ENCODE results near the gene RPL19.
"Not testable (repeated sequence)": the region's sequence is repeated elsewhere in the genome, so short reads cannot be mapped to it uniquely, and the experiment has no call there.

The RPL19 gene

DNA sequence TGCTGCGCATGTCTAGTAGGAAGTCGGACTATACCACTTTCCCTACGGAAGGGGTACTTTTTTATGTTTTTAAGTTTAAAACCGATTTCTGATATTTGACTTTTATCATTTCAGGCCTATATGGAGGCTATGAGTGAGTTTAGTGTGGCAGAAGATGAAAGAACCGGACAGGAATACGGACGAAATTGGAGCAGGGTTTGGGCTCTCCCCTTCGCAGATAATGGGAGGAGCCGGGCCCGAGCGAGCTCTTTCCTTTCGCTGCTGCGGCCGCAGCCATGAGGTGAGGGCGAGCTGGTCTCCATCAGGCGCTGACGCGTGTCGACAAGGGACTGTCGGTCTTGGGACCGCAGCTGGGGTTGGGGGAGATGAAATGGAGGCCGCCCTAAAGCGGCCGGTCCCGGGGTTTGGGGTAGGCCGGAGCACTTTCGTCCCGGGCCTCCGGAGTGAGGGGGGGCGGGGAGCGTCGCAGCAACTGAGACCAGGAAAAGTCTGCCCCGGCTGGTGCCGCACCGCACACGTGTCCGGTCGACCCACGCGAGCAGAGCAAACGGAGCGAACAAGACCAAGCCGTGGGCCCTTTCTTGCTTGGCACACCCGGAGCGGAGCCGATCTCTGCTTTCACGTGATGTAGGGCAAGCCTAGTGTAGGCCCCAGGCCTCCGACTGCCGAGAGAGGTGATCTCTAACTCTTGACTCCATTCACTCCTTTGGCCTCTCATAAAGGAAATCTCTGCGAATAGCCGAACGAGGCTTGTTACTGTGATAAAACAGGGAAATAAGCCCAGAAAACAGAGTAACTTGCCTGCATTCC lies at the start of gene RPL19:
Gene RPL19, plus strand, starts transcription at position 214 of the 810 bp plus-strand sequence. Its CDS starts 62 bp downstream, at position 276.
- DNase-seq = peak; percentile 82

DNA sequence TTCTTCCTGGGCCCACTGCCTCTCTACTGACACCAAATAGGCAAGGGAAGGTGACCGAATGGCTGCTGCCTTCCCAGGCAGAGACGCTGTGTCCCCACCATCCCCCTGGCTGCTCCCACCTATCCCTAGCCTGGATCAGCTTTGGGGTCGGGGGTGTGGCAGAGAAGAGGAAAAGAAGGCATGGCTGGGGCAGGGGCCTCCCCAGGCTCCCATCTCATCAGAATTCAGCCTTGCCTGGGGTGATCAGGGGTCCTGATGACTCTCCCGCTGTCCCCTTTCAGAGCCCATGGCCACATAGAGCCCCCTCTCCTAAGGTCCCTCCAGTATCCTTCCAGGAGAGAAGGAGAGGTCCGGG lies 49.3 kb upstream of the RPL19 start:
- no peak for DNase-seq

GRCh38 chr17:39151150-39151942 lies 48.7 kb upstream of the RPL19 start, which contains the start of gene PLXDC1:
Gene PLXDC1, minus strand, starts transcription at chr17:39151637. Its CDS starts 200 bp downstream, at chr17:39151437.
- DNase-seq = peak; percentile 10

DNA sequence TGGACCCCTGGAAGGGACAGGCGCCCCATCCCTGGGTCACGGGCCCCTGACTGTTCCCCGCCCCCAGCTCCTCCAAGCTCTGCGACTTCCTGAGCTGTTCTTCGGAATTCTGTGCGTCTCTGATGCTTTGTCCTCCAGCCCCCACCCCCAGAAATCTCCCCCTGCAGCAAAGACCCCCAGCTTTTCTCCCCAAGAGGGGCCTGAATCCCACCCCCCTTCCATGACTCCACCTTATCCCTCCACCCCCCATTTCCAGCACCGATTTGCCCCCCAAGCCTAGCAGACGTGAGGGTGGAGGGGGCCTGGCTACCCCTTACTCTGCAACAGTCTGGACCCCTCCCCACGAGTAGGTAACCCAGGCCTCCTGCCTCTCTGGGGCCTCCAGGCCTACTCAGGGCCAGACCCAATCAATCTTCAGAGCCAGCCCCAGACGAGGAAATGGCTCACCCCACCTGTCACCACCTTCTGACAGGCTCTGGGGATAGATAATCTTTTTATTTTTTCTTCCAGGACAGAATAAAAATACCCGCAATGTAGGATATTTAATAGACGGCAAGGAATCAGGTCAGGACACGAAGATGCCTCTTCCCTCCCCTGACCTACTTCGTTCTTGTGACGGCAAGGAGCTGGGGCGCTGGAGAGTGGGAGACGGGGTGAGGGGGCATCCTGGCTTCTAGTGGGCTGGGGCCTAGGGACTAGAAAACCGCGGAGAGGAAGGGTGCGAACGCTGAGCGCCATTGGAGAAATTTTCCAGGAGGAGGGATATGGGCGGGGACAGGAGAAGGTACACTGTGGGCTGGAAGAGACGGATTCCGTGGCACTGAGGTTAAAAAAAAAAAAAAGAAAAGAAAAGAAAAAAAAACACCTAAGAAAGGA lies 47.9 kb upstream of the RPL19 start:
- peak; percentile 27 for DNase-seq

DNA sequence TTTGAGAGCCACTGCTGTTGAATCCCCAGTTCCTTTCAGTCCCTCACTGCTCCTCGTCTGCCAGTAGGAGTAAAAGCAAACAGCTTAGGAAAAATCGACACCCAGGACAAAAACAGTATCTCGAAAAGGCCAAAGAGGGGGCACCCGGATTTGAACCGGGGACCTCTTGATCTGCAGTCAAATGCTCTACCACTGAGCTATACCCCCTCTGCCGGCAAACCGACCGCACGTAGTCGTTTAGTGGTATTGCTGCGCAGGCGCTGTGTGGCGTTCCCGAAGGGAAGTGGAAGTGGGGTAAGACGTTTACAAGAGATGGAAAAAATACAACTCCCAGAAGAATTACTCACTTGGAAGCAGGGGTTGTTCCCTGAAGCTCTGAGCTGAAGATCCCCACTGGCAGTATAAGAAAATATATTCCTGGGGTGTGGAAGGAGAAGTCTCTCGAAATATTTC lies 46.5 kb upstream of the RPL19 start:
- DNase-seq = peak; percentile 94

GRCh38 chr17:39155654-39156053 lies 44.4 kb upstream of the RPL19 start:
- DNase-seq = no peak

DNA sequence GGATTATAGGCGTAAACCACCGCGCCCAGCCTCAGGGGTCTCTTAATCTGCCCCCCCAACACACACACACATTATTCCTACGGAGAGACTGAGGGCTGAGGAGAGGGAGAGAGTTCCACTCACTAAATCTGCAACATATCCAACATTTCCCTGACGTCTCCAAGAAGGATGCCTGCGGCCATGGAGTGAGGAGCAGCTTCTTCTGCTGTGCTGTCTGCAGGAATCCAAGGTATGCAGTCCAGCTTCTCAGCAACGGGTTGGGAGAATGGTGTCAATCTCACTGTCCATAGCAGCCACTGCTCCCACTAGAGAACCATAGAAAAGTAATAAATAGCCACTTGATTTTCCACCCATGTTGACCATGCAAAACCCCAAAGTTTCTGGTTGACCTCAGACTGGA lies 43.6 kb upstream of the RPL19 start:
- DNase-seq = no peak

GRCh38 chr17:39158623-39159022 lies 41.5 kb upstream of the RPL19 start:
- no peak for DNase-seq

- DNase-seq = no peak
Measured at GRCh38 chr17:39161962-39162361, 38.1 kb upstream of the RPL19 start.

DNA sequence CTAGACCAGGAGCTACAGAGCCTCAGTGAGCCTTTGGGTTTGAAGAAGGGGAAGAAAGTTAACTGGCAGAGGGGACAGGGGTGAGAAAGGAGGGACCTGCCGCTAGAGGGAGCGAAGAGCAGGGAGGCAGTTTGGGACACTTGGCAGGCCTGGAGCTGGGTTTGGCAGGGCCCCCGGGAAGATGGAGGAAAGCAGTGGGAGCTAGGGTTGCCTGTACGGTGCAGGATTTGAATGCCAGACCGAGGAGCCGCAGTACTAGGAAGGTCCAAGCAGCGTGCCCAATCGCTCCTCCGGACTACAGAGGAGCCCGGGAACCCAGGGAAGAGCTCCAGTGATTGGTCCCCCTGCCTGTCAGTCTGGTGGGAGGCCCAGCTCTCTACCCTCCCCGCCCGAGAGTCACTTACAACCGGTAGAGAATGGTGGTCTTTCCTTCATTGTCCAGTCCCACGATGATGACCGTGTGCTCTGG lies 35.4 kb upstream of the RPL19 start:
- DNase-seq = peak; percentile 76

DNA sequence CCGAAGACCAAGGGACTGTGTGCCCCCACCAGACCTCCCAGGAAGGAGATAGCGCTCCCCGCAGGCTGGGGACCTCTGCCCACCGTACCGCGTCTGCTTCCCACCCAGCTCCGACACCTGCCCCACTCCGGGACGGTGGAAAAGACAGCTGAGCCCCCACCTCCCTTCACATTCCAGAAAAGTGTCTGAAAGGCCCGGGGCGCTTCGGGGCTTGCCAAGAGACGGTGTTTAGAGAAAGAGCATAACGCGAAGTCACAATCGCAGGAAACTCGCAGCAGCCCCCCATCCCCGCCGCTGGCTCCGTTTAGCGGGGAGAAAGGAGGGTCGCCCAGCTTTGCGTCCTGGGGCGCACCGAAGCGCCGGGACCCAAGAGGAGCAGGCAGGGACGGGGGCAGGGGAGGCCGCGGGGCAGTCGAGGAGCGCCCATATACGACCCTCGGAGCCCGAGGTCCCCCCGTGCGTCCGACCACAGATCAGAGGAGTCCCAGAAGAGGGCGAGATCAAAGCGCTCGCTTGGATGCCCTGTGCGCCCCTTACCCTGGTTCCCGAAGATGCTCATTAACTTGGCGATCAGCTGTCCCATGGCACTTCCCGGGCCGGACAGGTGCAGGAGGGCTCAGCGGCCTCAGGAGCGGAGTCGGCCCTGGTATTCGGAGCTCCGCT lies 34.8 kb upstream of the RPL19 start:
- no peak for DNase-seq

- no peak for DNase-seq
Measured at GRCh38 chr17:39165841-39166349, 34.2 kb upstream of the RPL19 start, which contains the start of gene ARL5C. Gene ARL5C, minus strand, starts transcription at chr17:39166161. Its CDS starts 401 bp downstream, at chr17:39165760.

- no peak for DNase-seq
Measured at GRCh38 chr17:39166437-39167335, 33.4 kb upstream of the RPL19 start.

DNA sequence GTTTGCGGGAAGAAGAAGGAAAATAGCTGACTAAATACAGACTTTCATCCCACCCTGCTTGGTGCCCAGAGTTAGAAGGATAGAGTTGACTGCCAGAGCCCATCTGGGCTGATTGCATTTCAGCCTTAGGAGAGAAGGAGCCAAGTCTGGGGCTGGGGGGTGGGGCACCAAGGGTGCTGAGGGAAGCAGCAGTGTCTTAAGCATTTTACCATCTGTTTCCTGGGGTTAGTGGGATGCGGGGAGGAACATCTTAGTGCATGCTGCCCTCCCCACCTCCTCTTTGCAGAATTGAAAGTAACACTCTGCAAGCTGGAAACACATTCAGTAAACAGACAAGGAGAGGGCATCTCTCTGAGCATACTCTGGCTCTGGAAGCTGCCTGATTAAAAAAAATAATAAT lies 32.6 kb upstream of the RPL19 start:
- DNase-seq = no peak

GRCh38 chr17:39168503-39168902 lies 31.6 kb upstream of the RPL19 start:
- DNase-seq = not testable (repeated sequence)

DNA sequence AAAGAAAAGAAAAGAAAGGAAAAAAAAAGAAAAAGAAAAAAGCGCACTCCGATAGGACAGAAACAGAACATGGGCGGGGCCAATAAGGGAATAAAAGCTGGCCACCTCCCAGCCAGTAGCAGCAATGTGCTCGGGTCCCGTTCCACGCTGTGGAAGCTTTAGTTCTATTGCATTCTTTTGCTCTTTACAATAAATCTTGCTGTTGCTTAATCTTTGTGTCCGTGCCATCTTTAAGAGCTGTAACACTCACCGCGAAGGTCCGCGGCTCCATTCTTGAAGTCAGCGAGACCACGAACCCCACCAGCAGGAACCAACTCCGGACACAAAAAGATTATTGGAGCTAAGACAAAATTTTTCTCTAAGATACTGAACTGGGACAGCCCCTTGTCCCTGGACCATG lies 31.0 kb upstream of the RPL19 start:
- DNase-seq = no peak

GRCh38 chr17:39169518-39169917 lies 30.6 kb upstream of the RPL19 start:
- no peak for DNase-seq

- no peak for DNase-seq
Measured at GRCh38 chr17:39170109-39170508, 30.0 kb upstream of the RPL19 start.

GRCh38 chr17:39170558-39170957 lies 29.5 kb upstream of the RPL19 start:
- no peak for DNase-seq

GRCh38 chr17:39171933-39172332 lies 28.1 kb upstream of the RPL19 start:
- DNase-seq = no peak

DNA sequence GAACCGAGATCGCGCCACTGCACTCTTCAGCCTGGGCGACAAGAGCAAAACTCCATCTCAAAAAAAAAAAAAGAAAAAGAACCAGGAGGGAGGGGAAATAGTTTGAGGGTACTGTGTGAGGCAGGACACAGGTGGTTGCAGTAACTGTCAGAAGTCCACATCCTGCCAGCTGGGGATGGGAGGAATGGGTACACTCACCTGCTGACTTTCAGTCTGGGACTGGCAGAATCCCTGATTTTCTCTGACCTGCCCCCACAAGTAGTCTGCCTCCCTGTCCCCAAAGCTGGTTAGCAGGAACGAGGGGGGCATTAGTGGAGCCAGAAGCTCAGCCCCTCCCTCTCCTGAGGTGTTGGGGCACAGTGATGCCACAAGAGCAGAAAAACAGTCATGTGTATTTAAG lies 27.0 kb upstream of the RPL19 start:
- no peak for DNase-seq

Measured in activated naive CD4-positive, alpha-beta T cell treated with Interleukin-2 at 50 U/mL for 16 hours (primary cell).